ENCODE results near the gene DENND2A.
"Not testable (repeated sequence)": the region's sequence is repeated elsewhere in the genome, so short reads cannot be mapped to it uniquely, and the experiment has no call there.

DENND2A gene

GRCh38 chr7:140645166-140645900 lies 4.7 kb upstream of the DENND2A start:
- Histone ChIP-seq H3K4me1 (ENCODE audit: control insufficient read depth, insufficient read depth, low read length, unreplicated experiment) (peaks cover 6% of the 10 kb centered on the region), H3K36me3 (ENCODE audit: insufficient read depth, low read length) (no peaks in the 10 kb centered on the region), H3K27ac (ENCODE audit: low read depth, low read length) (no peak overlapping the region), H2AFZ (ENCODE audit: low read length, unreplicated experiment) (no peak overlapping the region), H3K79me2 (ENCODE audit: control insufficient read depth, insufficient read depth, low read length, unreplicated experiment) (no peaks in the 10 kb centered on the region), H3K4me3 (ENCODE audit: low read depth, low read length) (no peak overlapping the region), H3K27me3 (ENCODE audit: insufficient read depth, low read length) (peaks cover 15% of the 10 kb centered on the region)

- H3K4me1 ChIP-seq (ENCODE audit: control insufficient read depth, insufficient read depth, low read length, unreplicated experiment); H3K27ac ChIP-seq (ENCODE audit: low read depth, low read length): not testable (repeated sequence)
Observed at GRCh38 chr7:140644761-140645160, 4.1 kb upstream of the DENND2A start.

GRCh38 chr7:140643416-140643815 lies 2.8 kb upstream of the DENND2A start:
- H3K27me3 ChIP-seq (ENCODE audit: insufficient read depth, low read length): peaks cover 30% of the 10 kb centered on the region
- H3K4me3 ChIP-seq (ENCODE audit: low read depth, low read length): no peak overlapping the region
- no peaks in the 10 kb centered on the region for H3K4me1 ChIP-seq (ENCODE audit: control insufficient read depth, insufficient read depth, low read length, unreplicated experiment)
- H2AFZ ChIP-seq (ENCODE audit: low read length, unreplicated experiment): no peak overlapping the region
- H3K36me3 ChIP-seq (ENCODE audit: insufficient read depth, low read length): no peaks in the 10 kb centered on the region
- H3K79me2 ChIP-seq (ENCODE audit: control insufficient read depth, insufficient read depth, low read length, unreplicated experiment): no peaks in the 10 kb centered on the region
- no peak overlapping the region for H3K27ac ChIP-seq (ENCODE audit: low read depth, low read length)

More at GRCh38 chr7:140644761-140645160, 4.1 kb upstream of the DENND2A start:
- not testable (repeated sequence) for H3K79me2 ChIP-seq (ENCODE audit: control insufficient read depth, insufficient read depth, low read length, unreplicated experiment); H2AFZ ChIP-seq (ENCODE audit: low read length, unreplicated experiment); H3K36me3 ChIP-seq (ENCODE audit: insufficient read depth, low read length); H3K4me3 ChIP-seq (ENCODE audit: low read depth, low read length)
- peaks cover 20% of the 10 kb centered on the region for H3K27me3 ChIP-seq (ENCODE audit: insufficient read depth, low read length)

GRCh38 chr7:140641524-140642195 lies 1.0 kb upstream of the DENND2A start:
- Histone ChIP-seq H3K4me3 (ENCODE audit: low read depth, low read length) (no peak overlapping the region), H3K4me1 (ENCODE audit: control insufficient read depth, insufficient read depth, low read length, unreplicated experiment) (no peaks in the 10 kb centered on the region), H3K36me3 (ENCODE audit: insufficient read depth, low read length) (no peaks in the 10 kb centered on the region), H3K79me2 (ENCODE audit: control insufficient read depth, insufficient read depth, low read length, unreplicated experiment) (no peaks in the 10 kb centered on the region), H2AFZ (ENCODE audit: low read length, unreplicated experiment) (no peak overlapping the region), H3K27ac (ENCODE audit: low read depth, low read length) (no peak overlapping the region), H3K27me3 (ENCODE audit: insufficient read depth, low read length) (peaks cover 30% of the 10 kb centered on the region)

- no peaks in the 10 kb centered on the region for H3K4me1 ChIP-seq (ENCODE audit: control insufficient read depth, insufficient read depth, low read length, unreplicated experiment)
- peak overlapping the region; percentile 63 for H3K4me3 ChIP-seq (ENCODE audit: low read depth, low read length)
- H2AFZ ChIP-seq (ENCODE audit: low read length, unreplicated experiment): no peak overlapping the region
- H3K79me2 ChIP-seq (ENCODE audit: control insufficient read depth, insufficient read depth, low read length, unreplicated experiment): no peaks in the 10 kb centered on the region
- H3K27me3 ChIP-seq (ENCODE audit: insufficient read depth, low read length): peaks cover 30% of the 10 kb centered on the region
- no peak overlapping the region for H3K27ac ChIP-seq (ENCODE audit: low read depth, low read length)
- H3K36me3 ChIP-seq (ENCODE audit: insufficient read depth, low read length): no peaks in the 10 kb centered on the region
Observed at GRCh38 chr7:140640060-140640637, 464 bp downstream of the DENND2A start.

- H3K4me1 ChIP-seq (ENCODE audit: control insufficient read depth, insufficient read depth, low read length, unreplicated experiment): no peaks in the 10 kb centered on the region
- H3K36me3 ChIP-seq (ENCODE audit: insufficient read depth, low read length): no peaks in the 10 kb centered on the region
- H2AFZ ChIP-seq (ENCODE audit: low read length, unreplicated experiment): no peak overlapping the region
- peak overlapping the region; percentile 63 for H3K4me3 ChIP-seq (ENCODE audit: low read depth, low read length)
- peaks cover 30% of the 10 kb centered on the region for H3K27me3 ChIP-seq (ENCODE audit: insufficient read depth, low read length)
- no peaks in the 10 kb centered on the region for H3K79me2 ChIP-seq (ENCODE audit: control insufficient read depth, insufficient read depth, low read length, unreplicated experiment)
- no peak overlapping the region for H3K27ac ChIP-seq (ENCODE audit: low read depth, low read length)
Observed at GRCh38 chr7:140639366-140640053, 1.1 kb downstream of the DENND2A start.

GRCh38 chr7:140638173-140638791 lies 2.3 kb downstream of the DENND2A start:
- Histone ChIP-seq H2AFZ (ENCODE audit: low read length, unreplicated experiment) (no peak overlapping the region), H3K27ac (ENCODE audit: low read depth, low read length) (no peak overlapping the region), H3K4me1 (ENCODE audit: control insufficient read depth, insufficient read depth, low read length, unreplicated experiment) (no peaks in the 10 kb centered on the region), H3K36me3 (ENCODE audit: insufficient read depth, low read length) (no peaks in the 10 kb centered on the region), H3K27me3 (ENCODE audit: insufficient read depth, low read length) (peaks cover 30% of the 10 kb centered on the region), H3K79me2 (ENCODE audit: control insufficient read depth, insufficient read depth, low read length, unreplicated experiment) (no peaks in the 10 kb centered on the region), H3K4me3 (ENCODE audit: low read depth, low read length) (no peak overlapping the region)

- H3K4me3 ChIP-seq (ENCODE audit: low read depth, low read length): no peak overlapping the region
- H3K36me3 ChIP-seq (ENCODE audit: insufficient read depth, low read length): no peaks in the 10 kb centered on the region
- H3K27me3 ChIP-seq (ENCODE audit: insufficient read depth, low read length): peaks cover 30% of the 10 kb centered on the region
- H3K79me2 ChIP-seq (ENCODE audit: control insufficient read depth, insufficient read depth, low read length, unreplicated experiment): no peaks in the 10 kb centered on the region
- no peaks in the 10 kb centered on the region for H3K4me1 ChIP-seq (ENCODE audit: control insufficient read depth, insufficient read depth, low read length, unreplicated experiment)
- H2AFZ ChIP-seq (ENCODE audit: low read length, unreplicated experiment): no peak overlapping the region
- H3K27ac ChIP-seq (ENCODE audit: low read depth, low read length): no peak overlapping the region
Observed at GRCh38 chr7:140637400-140637799, 3.2 kb downstream of the DENND2A start.

- H2AFZ ChIP-seq (ENCODE audit: low read length, unreplicated experiment): no peak overlapping the region
- no peak overlapping the region for H3K27ac ChIP-seq (ENCODE audit: low read depth, low read length)
- no peak overlapping the region for H3K4me3 ChIP-seq (ENCODE audit: low read depth, low read length)
- peaks cover 33% of the 10 kb centered on the region for H3K27me3 ChIP-seq (ENCODE audit: insufficient read depth, low read length)
- H3K4me1 ChIP-seq (ENCODE audit: control insufficient read depth, insufficient read depth, low read length, unreplicated experiment): no peaks in the 10 kb centered on the region
- no peaks in the 10 kb centered on the region for H3K36me3 ChIP-seq (ENCODE audit: insufficient read depth, low read length)
- no peaks in the 10 kb centered on the region for H3K79me2 ChIP-seq (ENCODE audit: control insufficient read depth, insufficient read depth, low read length, unreplicated experiment)
Observed at GRCh38 chr7:140635816-140636215, 4.8 kb downstream of the DENND2A start.

- Histone ChIP-seq H3K4me3 (ENCODE audit: low read depth, low read length) (no peak overlapping the region), H3K27me3 (ENCODE audit: insufficient read depth, low read length) (peaks cover 32% of the 10 kb centered on the region), H3K36me3 (ENCODE audit: insufficient read depth, low read length) (no peaks in the 10 kb centered on the region), H3K79me2 (ENCODE audit: control insufficient read depth, insufficient read depth, low read length, unreplicated experiment) (no peaks in the 10 kb centered on the region), H3K4me1 (ENCODE audit: control insufficient read depth, insufficient read depth, low read length, unreplicated experiment) (no peaks in the 10 kb centered on the region), H3K27ac (ENCODE audit: low read depth, low read length) (no peak overlapping the region), H2AFZ (ENCODE audit: low read length, unreplicated experiment) (no peak overlapping the region)
Observed at GRCh38 chr7:140635345-140635744, 5.3 kb downstream of the DENND2A start.
